ENCODE results near the gene DDN. TPM values are rescaled to one million over a fixed set of nuclear protein-coding genes. Genes with fewer than 3 reads are reported as not detected.

Gene DDN
- polyA plus RNA-seq, 1 experiment, result 0.07 TPM

- H3K4me3 ChIP-seq (ENCODE audit: low read depth, low read length), result no peak overlapping the region
- no peaks in the 10 kb centered on the region for H3K27me3 ChIP-seq (ENCODE audit: control insufficient read depth, insufficient read depth, low read length)
- POLR2A ChIA-PET, result no interaction called here
- TF ChIP-seq CTCF (IDR thresholded peaks at IDR 0.05; ENCODE audit: insufficient read depth, low read depth, low read length), result no peak
- CTCF ChIA-PET, result interaction anchor here (1.2 to 6.6 kb wide), 3 partner anchors 12 to 15 kb away, joined by 3 to 33 read pairs (median 3); no protein-coding TSS in a partner anchor
- peaks cover 67% of the 10 kb centered on the region for H3K36me3 ChIP-seq (ENCODE audit: control insufficient read depth, insufficient read depth, low read length)
- no peak for DNase-seq (ENCODE audit: low read depth)
Measured at GRCh38 chr12:49031573-49032161, 32.5 kb upstream of the DDN start.

DNA sequence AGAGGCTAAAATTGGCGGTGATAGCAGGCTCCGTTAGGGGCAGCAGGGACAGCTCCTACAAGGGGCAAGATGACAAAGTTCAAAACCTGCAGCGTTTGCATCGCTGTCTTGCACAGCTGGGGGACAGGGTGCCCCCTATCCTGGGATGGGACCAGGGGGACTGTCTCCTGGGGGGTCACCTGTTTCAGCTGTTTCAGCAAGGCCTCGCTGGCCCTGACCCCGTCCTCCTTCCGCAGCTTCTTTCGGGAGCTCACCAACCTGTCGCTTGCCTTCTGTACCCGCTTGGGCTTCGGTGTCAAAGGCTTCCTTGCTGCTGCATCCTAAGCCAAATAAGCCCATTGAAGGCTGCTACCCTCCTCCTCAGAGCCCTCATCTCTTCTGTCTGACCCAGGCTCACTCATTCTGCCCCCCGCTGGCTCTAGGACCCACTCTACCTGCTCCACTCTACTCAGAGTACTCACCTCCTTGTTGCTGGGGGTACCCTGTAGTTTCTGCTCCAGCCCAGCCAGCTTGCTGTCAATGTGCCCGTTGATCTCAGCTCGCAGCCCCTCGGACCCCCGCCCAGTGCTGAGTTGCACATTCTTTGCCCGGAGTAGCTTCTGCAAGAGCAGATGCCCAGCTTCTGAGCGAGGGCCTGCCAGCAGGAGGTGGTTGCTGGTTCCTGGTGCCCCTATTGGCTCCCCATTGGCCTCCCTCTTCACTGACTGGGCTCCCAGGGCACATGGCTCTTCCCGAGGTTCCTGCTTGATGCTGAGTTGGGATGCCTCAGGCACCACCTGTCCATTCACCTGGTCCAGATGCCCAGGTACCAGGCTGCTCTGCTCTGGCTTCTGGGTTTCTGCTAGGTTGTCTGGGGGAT lies 31.8 kb upstream of the DDN start:
- no peak for TF ChIP-seq CTCF (IDR thresholded peaks at IDR 0.05; ENCODE audit: insufficient read depth, low read depth, low read length)
- POLR2A ChIA-PET, result no interaction called here
- DNase-seq (ENCODE audit: low read depth), result no peak
- CTCF ChIA-PET, result interaction anchor here (0.9 to 6.6 kb wide), 8 partner anchors 8 to 68 kb away, joined by 3 to 33 read pairs (median 4); no protein-coding TSS in a partner anchor
- H3K27me3 ChIP-seq (ENCODE audit: control insufficient read depth, insufficient read depth, low read length), result no peaks in the 10 kb centered on the region
- no peak overlapping the region for H3K4me3 ChIP-seq (ENCODE audit: low read depth, low read length)
- H3K36me3 ChIP-seq (ENCODE audit: control insufficient read depth, insufficient read depth, low read length), result peaks cover 74% of the 10 kb centered on the region

DNA sequence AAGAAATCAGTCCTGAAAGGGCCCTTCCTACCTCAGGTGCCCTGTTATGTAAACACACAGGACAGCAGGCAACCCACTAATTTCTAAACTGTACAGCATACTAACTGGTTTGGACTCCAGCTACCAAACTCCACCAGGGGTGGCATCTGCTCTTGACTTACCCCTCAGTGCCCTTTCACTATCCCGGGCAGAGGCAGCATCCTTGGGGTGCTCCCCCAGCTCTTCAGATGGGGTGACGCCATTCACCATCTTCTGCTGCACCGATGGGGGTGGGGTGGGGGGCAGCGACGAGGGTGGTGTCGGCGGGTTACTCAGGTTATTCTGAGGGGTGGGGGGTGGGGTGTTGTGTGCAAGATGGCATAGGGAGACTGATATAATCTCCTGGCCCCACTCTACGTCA lies 30.9 kb upstream of the DDN start:
- Histone ChIP-seq H3K36me3 (ENCODE audit: control insufficient read depth, insufficient read depth, low read length) (peaks cover 73% of the 10 kb centered on the region), H3K27me3 (ENCODE audit: control insufficient read depth, insufficient read depth, low read length) (no peaks in the 10 kb centered on the region), H3K4me3 (ENCODE audit: low read depth, low read length) (no peak overlapping the region)
- ChIA-PET POLR2A (no interaction called here), CTCF (interaction anchor here (0.9 to 2.2 kb wide), 8 partner anchors 9 to 68 kb away, joined by 3 to 10 read pairs (median 4); partner anchors contain the start of gene PRKAG1)
- no peak for TF ChIP-seq CTCF (IDR thresholded peaks at IDR 0.05; ENCODE audit: insufficient read depth, low read depth, low read length)
- no peak for DNase-seq (ENCODE audit: low read depth)

GRCh38 chr12:49028666-49029275 lies 29.6 kb upstream of the DDN start:
- no peak for TF ChIP-seq CTCF (IDR thresholded peaks at IDR 0.05; ENCODE audit: insufficient read depth, low read depth, low read length)
- DNase-seq (ENCODE audit: low read depth), result no peak
- peaks cover 66% of the 10 kb centered on the region for H3K36me3 ChIP-seq (ENCODE audit: control insufficient read depth, insufficient read depth, low read length)
- no peak overlapping the region for H3K4me3 ChIP-seq (ENCODE audit: low read depth, low read length)
- H3K27me3 ChIP-seq (ENCODE audit: control insufficient read depth, insufficient read depth, low read length), result no peaks in the 10 kb centered on the region
- POLR2A ChIA-PET, result no interaction called here
- CTCF ChIA-PET, result interaction anchor here (1.1 to 2.2 kb wide), 8 partner anchors 10 to 92 kb away, joined by 3 to 10 read pairs (median 4); partner anchors contain the start of gene PRKAG1
